Measurements from ENCODE around the gene HS6ST2. TPM values are rescaled to one million over a fixed set of nuclear protein-coding genes. Genes with fewer than 3 reads are reported as not detected.

Gene HS6ST2
- total RNA-seq, 1 experiment from 2014 or later = 0.26 TPM

DNA sequence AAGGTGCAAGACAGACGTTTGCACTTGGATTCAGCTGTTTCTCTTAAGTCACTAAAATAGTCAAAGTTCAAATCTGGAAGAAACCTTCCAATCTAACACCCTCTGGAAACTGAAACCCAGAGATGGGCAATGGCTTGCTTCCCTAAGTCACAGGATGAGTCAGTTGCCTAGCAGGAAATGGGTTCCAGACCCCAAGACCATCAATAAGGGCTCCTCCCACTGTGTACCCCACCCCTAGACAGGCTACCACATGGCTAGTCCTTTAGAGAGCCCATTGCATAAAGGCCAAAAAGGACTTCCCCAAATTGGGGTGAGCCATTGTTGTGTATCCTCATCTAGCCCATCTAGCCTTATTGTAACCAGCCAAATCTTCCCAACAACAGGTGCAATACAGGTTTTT is 216.2 kb downstream of the HS6ST2 start:
- in situ Hi-C loops (cut with HindIII; ENCODE audit: low pct_unique_long_range_greater_than_20kb, low sequenced_read_pairs) = no loop called here
- H3K9me3 ChIP-seq (ENCODE audit: control insufficient read depth, insufficient read depth, low read depth, low read length) = no peaks in the 10 kb centered on the region
- CTCF ChIA-PET = no interaction called here

GRCh38 chrX:132741689-132742088 is 216.7 kb downstream of the HS6ST2 start:
- no TSS peak for BruUV-seq (replicated peaks)
- H3K27ac ChIP-seq (ENCODE audit: low read length) = no peak overlapping the region
- in situ Hi-C loops (cut with HindIII; ENCODE audit: low pct_unique_long_range_greater_than_20kb, low sequenced_read_pairs) (no loop called here), intact Hi-C loops (cut with micrococcal nuclease; ENCODE audit: unreplicated experiment) (no loop called here)
- ATAC-seq (no peak), DNase-seq (ENCODE audit: low read depth, low spot score) (no peak)
- H3K4me1 ChIP-seq (ENCODE audit: control insufficient read depth, insufficient read depth, low read length) = no peaks in the 10 kb centered on the region
- ChIA-PET POLR2A (no interaction called here), CTCF (no interaction called here)
- H3K9me3 ChIP-seq (ENCODE audit: control insufficient read depth, insufficient read depth, low read depth, low read length) = no peaks in the 10 kb centered on the region
- TF ChIP-seq POLR2AphosphoS5 (IDR thresholded peaks at IDR 0.05; ENCODE audit: low read depth, low read length) = no peak
- no peak for TF ChIP-seq SIN3A (IDR thresholded peaks at IDR 0.05; ENCODE audit: borderline replicate concordance, insufficient read depth, low read depth, low read length)
- TF ChIP-seq, protein P1, sequence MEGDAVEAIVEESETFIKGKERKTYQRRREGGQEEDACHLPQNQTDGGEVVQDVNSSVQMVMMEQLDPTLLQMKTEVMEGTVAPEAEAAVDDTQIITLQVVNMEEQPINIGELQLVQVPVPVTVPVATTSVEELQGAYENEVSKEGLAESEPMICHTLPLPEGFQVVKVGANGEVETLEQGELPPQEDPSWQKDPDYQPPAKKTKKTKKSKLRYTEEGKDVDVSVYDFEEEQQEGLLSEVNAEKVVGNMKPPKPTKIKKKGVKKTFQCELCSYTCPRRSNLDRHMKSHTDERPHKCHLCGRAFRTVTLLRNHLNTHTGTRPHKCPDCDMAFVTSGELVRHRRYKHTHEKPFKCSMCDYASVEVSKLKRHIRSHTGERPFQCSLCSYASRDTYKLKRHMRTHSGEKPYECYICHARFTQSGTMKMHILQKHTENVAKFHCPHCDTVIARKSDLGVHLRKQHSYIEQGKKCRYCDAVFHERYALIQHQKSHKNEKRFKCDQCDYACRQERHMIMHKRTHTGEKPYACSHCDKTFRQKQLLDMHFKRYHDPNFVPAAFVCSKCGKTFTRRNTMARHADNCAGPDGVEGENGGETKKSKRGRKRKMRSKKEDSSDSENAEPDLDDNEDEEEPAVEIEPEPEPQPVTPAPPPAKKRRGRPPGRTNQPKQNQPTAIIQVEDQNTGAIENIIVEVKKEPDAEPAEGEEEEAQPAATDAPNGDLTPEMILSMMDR (IDR thresholded peaks at IDR 0.05) = no peak
- TF ChIP-seq REST (IDR thresholded peaks at IDR 0.05; ENCODE audit: insufficient read depth in 1 of 2, low read depth in 2 of 2, low read length in 1 of 2) = no peak
- TF ChIP-seq TCF7L2 (IDR thresholded peaks at IDR 0.05; ENCODE audit: low read depth, low read length) = no peak
- H3K27me3 ChIP-seq (ENCODE audit: control insufficient read depth, insufficient read depth, low read length) = no peaks in the 10 kb centered on the region
- H3K4me3 ChIP-seq (ENCODE audit: low read depth in 2 of 2, low read length in 2 of 2) = no peak overlapping the region
- no peaks in the 10 kb centered on the region for H3K36me3 ChIP-seq (ENCODE audit: control insufficient read depth, insufficient read depth, low read length)

More for the DNA sequence above, 216.2 kb downstream of the HS6ST2 start:
- Histone ChIP-seq H3K27ac (ENCODE audit: low read length) (no peak overlapping the region), H3K4me3 (ENCODE audit: low read depth in 2 of 2, low read length in 2 of 2) (no peak overlapping the region), H3K36me3 (ENCODE audit: control insufficient read depth, insufficient read depth, low read length) (no peaks in the 10 kb centered on the region), H3K27me3 (ENCODE audit: control insufficient read depth, insufficient read depth, low read length) (no peaks in the 10 kb centered on the region), H3K4me1 (ENCODE audit: control insufficient read depth, insufficient read depth, low read length) (no peaks in the 10 kb centered on the region)
- no peak for DNase-seq (ENCODE audit: low read depth, low spot score)
- BruUV-seq (replicated peaks) = no TSS peak
- intact Hi-C loops (cut with micrococcal nuclease; ENCODE audit: unreplicated experiment) = no loop called here
- POLR2A ChIA-PET = no interaction called here
- TF ChIP-seq, protein P1 (IDR thresholded peaks at IDR 0.05) = no peak
- no peak for TF ChIP-seq REST (IDR thresholded peaks at IDR 0.05; ENCODE audit: insufficient read depth in 1 of 2, low read depth in 2 of 2, low read length in 1 of 2)
- TF ChIP-seq TCF7L2 (IDR thresholded peaks at IDR 0.05; ENCODE audit: low read depth, low read length) = no peak
- TF ChIP-seq SIN3A (IDR thresholded peaks at IDR 0.05; ENCODE audit: borderline replicate concordance, insufficient read depth, low read depth, low read length) = no peak
- no peak for TF ChIP-seq POLR2AphosphoS5 (IDR thresholded peaks at IDR 0.05; ENCODE audit: low read depth, low read length)
- ATAC-seq = no peak
